GM19438 (cell line): ENCODE results near the gene CAMK1D.
"Not testable (repeated sequence)": the region's sequence is repeated elsewhere in the genome, so short reads cannot be mapped to it uniquely, and the experiment has no call there.

Experiments
- ATAC-seq: cut with Tn5 transposase; IDR thresholded peaks from one replicate; pipeline ENCODE4 v1.9.1; 2021; ENCODE audit warnings: low read depth; ENCODE audit not compliant: unreplicated experiment

The CAMK1D gene

DNA sequence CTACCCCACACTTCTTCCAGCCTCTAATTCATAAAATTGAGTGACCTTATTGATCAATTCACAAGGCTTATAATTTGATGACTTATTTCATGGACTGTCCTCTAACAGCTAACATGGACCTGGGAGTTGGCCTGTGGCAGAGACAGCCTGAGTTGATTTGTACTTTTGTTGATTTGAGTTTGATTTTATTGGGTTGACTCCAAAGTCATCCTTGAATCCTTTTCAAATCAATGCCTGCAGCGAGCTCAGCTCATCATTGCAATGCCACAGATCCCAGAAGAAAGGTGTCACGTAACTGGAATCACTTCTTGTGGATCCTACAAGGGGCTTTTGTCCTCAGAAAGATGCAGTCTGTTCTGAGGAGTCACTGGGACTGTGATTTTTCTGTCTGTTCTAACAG, 138.0 kb downstream of the CAMK1D start:
- ATAC-seq = no peak

GRCh38 chr10:12488626-12489025, 139.3 kb downstream of the CAMK1D start:
- no peak for ATAC-seq

DNA sequence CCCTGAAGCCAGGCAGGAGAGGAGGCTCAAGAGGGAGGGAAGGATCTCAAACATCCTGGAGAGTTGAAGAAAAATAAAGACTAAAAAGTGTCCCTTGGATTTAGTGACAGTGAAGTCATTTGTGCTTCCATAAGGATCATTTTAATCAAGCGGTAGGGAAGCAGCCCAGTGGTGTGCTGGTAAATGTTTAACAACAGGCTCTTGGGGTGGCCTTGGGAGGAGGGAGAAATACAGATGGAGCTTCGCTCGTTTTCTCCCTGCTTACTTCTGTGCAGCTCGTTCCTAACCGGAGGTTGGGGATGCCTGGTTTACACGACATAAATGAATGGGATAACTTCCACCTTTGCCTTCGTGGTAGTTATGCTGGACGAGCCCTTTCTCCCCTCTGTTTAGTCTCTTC, 140.0 kb downstream of the CAMK1D start:
- no peak for ATAC-seq

GRCh38 chr10:12489806-12490205, 140.5 kb downstream of the CAMK1D start:
- ATAC-seq = no peak

- ATAC-seq = no peak
Measured at GRCh38 chr10:12490963-12491362, 141.6 kb downstream of the CAMK1D start.

- ATAC-seq = no peak
Measured at GRCh38 chr10:12491491-12491890, 142.1 kb downstream of the CAMK1D start.

DNA sequence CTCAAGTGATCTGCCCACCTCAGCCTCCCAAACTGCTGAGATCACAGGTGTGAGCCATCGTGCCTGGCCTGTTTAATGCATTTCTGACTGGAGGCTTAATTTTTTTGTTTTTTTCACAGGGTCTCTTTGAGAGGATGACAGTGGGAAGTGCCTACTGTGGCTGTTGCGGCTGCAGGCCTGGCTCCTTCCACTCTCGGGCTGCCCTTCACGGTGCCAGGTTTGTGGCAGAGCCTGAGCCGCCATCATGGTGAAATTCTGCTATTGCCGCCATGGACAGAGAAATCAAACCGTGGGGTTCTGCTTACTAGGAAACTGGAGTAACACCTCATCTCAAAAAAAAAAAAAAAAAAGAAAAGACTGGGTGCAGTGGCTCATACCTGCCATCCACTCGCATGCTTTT, 142.7 kb downstream of the CAMK1D start:
- no peak for ATAC-seq

- not testable (repeated sequence) for ATAC-seq
Measured at GRCh38 chr10:12497046-12497445, 147.7 kb downstream of the CAMK1D start.

GRCh38 chr10:12499076-12499986, 150.0 kb downstream of the CAMK1D start:
- no peak for ATAC-seq

- ATAC-seq = no peak
Measured at GRCh38 chr10:12500381-12501303, 151.3 kb downstream of the CAMK1D start.

DNA sequence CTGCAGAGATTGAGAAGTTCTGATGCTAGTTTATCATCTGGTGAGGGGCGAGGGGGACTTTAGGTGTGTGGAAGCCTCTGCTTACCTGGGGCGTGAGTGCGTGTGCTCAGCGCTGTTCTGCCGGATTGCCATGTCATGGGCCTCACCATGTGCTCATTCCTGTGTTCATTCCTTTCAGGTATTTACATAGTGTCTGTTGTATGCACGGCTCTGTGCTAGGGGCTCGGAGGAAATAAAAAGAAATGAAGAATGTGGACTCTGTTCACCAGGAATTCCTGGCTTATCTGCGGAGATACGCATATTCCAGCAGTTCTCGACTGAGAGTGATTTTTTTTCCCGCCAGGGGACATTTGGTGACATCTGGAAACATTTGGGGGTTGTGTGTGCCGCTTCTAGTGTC, 152.0 kb downstream of the CAMK1D start:
- ATAC-seq = no peak

GRCh38 chr10:12501841-12502525, 152.6 kb downstream of the CAMK1D start:
- ATAC-seq = no peak

DNA sequence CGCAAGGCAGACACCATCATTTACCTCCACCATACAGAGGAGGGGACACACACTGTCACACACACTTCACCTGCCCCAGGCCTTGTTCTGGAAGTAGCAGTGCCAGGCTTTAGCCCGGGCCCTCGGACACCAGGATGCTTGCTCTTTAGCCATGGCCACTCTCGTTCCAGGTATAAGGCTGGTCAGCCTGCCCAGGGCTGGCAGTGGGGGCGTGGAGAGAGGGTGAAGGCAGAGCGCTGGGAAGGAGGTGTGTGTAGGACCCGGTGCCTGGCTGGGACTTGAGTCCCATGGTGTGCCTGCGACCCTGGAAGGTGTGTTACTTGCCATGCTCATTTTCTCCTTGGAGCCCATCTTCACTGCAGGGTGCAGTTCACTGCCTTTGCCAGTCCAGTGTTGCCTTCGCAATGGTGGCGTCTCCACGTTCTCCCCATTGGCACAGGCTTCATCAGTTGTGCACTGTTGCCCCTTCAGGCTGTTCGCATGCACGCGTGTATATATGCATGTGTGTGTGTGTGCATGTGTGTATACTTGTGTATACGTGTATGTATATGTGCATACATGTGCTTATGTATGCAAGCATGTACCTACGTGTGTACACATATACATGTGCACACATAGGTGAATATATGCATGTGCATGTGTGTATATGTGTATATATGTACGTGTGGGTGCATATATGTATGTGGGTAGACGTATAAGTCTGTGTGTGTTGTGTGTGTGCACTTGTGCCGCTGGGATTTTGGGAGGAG, 153.4 kb downstream of the CAMK1D start:
- ATAC-seq = no peak

DNA sequence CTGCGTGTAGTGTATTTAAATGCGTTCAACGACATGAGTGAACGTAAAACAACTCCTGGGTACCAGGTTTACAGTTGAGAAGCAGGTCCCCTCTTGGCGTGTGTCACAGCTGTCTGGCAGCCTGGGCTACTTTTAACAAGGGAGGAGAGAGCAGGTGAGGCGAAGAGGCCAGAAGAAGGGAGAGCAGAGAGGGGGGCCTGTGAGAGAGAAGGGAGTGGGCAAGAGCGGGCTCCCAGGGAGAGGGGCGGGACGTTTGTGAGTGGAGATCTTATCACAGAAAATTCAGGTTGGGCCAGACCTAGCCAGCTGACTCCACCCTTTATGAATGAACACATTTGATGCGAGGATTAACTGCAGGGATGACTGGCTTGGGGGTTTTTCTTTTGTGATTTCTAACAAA, 154.0 kb downstream of the CAMK1D start:
- no peak for ATAC-seq

DNA sequence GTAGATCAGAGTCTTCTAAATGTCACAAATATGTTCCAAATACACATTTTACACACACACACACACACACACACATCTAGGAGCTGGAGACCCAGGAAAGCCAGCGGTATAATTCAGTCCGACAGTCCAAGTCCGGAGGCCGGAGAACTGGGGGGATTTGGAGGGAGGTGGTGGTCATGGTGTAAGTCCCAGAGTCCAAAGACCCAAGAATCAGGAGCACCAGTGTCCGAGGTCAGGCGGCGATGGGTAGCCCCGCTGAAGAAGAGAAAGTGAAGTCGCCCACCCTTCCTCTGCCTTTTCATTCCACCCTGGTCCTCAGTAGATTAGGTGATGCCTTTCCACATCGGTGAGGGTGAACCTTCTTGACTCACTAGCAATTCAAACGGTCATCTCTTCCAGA, 154.8 kb downstream of the CAMK1D start:
- no peak for ATAC-seq

- ATAC-seq = no peak
Measured at GRCh38 chr10:12504628-12505027, 155.3 kb downstream of the CAMK1D start.

GRCh38 chr10:12505683-12506082, 156.3 kb downstream of the CAMK1D start:
- no peak for ATAC-seq

DNA sequence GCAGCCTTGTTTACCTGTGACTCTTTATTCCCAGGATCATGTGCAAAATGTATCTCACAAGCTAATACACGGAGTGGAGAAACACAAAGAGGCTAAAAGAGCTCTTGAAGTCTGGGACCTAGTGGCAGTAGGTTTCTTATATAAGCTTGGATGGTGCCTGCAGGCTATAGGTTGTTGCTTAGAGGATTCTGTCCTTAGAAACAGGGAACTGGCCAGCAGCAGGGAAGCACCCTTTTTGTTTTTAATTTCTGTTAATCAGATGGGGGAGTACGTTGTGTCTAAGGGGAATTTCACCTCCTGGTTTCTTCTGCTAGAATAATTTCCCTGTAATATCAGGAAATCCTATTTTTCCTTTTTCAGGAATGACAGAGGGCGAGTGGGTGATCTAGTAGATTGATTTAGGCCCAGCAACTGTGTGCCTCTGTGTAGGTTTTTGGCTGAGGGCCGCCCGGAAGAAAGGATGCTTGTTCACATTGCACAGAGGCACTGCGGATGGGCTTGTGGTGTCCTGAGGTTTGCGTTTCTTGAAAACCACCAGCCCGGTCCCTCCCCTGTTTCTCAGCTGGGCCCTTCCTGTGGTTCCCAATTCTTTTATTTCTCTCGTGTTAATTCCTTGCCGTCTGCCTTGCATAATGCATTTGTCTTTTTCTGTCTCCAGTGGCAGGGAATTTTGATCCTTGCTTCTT, 158.0 kb downstream of the CAMK1D start:
- ATAC-seq = no peak

- no peak for ATAC-seq
Measured at GRCh38 chr10:12508165-12508564, 158.8 kb downstream of the CAMK1D start.
